T-helper 1 cell treated with Interleukin-12 subunit alpha and Interleukin-12 subunit beta and Interleukin-4 antibody, amounts not matched to agents 30 ng/mL and 1 ng/mL, for 36 hours (primary cell): ENCODE measurements around the gene NAMPT. TPM values are rescaled to one million over a fixed set of nuclear protein-coding genes. Genes with fewer than 3 reads are reported as not detected.

Experiments used
- intact Hi-C: fragments of 100-400 bp; cut with micrococcal nuclease; formaldehyde crosslinking; loops from one replicate; pipeline ENCODE4 v1.15.1; 2024
- total RNA-seq: library from RNA; stranded (reverse); gene quantifications from 2 replicates; pipeline ENCODE4 v1.2.3, GENCODE V29; 2022

The NAMPT gene
- total RNA-seq, 1 donor from 2014 or later = 107 TPM

DNA sequence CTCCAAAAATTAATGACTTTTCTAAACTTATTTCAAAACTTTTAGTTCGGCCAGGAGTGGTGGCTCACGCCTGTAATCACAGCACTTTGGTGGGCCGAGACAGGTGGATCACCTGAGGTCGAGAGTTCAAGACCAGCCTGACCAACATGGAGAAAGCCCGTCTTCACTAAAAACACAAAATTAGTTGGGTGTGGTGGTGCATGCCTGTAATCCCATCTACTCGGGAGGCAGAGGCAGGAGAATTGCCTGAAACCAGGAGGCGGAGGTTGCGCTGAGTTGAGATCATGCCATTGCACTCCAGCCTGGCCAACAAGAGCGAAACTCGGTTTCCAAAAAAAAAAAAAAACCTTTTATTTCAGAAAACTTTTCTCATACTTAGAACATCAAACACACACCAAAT lies 8.3 kb downstream of the NAMPT start:
- intact Hi-C loops = no loop called here

DNA sequence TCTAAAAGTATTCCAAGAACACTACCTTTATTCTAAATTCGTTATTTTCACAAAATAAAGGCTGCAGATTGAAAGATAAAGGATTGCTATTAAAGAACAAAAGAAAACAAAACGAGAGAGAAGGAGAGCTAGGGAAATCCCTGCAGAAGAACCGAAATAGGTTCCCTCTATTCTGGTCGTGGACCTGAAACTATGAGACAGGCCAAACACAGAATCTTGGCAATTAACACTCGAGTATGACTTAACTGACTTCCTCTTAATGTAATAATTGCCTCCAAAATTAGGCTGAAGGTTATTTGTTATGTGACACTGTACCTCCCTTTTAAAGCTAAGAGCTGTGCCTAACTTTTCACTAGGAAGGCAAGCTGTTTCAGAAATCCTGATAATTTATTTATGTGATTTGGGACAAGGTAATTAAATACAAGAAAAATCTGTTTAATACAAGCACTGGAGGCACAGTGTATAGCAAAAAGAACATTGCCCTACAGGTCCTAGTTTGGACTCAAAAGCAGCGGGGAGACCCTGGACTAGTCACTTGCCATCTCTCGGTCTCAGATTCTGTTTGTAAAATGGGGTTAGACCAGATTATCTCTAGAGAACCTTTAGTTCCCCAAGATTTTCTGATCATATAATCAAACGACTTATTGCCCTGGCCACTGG lies 11.6 kb downstream of the NAMPT start:
- intact Hi-C loops = no loop called here

DNA sequence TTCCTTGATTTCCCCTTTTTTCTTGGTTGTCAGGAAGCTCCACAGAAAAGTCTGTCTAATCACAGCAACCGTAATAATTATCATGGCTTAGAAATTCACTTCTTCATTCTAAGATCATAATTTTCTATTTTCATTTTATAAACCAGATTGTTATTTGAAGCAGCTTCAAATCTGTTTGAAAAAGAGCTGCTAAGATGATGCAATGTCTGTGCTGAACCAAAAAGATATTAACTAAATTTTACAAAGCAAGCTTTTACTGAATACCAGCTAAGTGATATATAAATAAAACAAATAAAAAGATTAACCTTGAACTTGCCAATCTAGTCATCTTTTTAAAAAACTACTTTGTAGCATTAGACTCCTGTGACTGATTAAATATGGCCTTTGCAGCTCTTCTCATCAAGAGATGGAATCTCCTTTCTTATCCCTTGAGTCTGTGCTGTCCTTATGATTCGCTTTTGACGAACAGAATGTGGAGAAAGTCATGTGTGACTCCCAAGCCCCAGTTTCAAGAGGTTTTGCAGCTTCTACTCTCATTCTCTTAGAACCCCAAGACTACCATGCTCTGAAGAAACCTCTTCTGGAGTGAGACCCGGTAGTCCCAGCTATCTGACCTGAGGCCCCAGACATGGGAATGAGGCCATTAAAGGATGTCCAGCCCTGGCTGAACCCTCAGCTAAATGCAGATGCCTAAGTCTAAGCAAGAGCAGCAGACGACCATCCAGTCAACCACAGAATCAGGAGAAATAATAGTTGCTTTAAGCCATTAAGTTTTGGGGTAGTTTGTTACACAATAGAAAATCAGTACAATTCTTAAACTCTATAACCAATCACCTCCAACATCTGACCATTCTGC lies 14.4 kb downstream of the NAMPT start:
- intact Hi-C loops = no loop called here

DNA sequence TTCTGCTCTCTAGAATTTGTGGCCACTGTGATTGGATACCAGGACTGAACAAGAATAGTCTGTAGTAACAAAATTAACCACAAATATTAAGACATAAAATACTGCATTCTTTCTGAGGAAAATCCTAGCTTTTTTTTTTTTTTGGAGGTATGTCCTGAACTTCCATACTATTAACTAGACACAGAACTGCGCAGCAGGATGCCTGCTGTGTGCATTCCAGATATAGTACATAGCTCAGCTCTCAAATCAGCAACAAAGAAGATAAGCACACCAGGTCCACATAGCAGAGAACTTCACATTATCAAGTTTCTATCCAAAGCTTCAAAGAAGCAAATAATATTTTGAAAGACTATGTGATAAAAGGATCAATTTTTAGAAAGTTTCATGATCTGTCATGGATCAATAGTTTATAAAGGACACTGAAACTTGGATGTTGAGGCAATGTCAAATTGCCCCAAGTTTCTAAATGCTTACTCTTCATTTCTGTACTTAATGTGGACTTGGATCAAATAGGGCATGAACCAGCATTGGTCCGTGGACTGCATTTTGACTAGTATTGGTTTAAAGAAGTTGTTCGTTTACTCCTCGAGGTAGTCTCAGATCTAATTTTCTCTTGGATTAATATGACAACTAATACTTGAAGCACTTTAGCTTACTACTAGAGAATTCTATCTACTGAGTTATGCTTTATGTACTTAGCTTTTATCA lies 15.4 kb downstream of the NAMPT start:
- intact Hi-C loops = no loop called here

DNA sequence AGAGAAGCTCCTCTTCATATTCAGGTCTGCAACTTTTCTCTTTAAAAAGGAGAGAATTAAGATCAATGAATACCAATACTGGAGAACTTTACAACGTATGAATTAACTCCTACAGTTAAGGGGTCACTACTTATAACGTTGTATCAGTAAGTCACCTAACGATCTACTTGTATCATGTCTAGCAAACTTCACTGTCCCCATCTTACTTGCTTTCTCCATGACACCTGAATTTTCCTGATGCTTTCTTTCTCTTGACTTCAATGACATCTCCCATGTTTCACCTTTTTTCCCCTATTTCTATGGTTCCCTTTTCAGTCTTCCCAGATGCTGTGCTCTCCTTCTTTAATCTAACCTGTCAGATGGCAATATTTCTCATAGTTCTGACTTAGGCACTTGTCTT lies 19.6 kb downstream of the NAMPT start:
- intact Hi-C loops = no loop called here

DNA sequence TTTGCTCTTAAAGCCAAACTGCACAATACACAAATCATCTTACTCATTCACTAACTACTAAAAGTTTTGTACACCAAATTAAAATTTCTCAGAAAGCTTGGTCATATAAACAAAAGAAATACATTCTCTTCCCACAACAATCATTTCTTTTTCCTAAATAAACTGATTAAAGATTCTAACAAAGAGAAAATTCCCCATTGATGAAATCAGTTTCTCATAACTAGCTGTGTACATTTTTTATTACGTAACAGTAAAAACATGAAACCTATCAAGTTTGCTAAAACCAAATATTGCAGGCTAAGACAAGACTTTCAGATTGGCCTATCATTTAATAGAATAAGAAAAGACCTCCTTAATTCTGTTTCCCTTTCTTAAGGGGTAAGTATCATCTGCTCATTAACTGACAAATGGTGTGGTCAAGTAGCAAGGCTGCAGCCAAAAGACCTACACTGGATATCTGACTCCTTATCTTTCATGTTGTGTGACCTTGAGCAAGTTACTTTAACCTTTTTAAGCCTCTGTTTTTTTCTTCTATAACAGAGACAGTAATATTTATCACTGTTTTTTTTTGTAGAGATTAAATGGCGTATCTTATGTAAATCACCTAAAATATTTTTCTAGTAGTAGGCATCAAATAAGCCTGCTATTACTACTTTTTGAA lies 22.4 kb downstream of the NAMPT start:
- intact Hi-C loops = loop anchor here (5.0 kb wide), 1 partner anchor 200 kb away; no protein-coding TSS in a partner anchor

DNA sequence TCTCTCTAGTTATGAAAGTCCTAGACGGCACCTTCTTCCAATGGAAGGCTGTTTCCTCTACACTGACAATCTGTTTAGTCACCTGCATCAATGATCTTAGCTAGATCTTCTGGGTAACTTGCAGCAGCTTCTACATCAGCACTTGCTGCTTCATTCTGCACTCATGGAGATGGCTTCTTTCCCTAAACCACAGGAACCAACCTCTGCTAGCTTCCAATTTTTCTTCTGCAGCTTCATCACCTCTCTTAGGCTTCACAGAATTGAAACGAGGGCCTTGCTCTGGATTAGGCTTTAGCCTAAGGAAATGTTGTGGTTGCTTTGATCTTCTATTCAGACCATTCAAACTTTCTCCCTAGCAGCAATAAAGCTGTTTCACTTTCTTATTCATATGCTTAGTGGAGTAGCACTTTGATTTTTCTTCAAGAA lies 24.6 kb downstream of the NAMPT start:
- intact Hi-C loops = loop anchor here (1.0 to 5.0 kb wide), 4 partner anchors 25 to 202 kb away; no protein-coding TSS in a partner anchor

DNA sequence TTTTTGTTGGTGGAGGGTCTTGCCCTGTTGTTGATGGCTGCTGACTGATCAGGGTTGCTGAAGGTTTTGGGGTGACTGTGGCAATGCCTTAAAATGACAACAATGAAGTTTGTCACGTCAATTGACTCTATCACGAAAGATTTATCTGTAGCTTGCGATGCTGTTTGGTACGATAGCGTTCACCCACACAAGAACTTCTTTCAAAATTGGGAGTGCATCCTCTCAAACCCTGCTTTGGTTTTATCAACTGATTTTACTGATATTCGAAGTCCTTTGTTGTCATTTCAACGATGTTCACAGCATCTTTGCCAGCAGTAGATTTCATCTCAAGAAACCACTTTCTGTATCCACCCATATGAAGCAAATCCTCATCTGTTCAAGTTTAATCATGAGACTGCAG lies 26.0 kb downstream of the NAMPT start:
- intact Hi-C loops = no loop called here

DNA sequence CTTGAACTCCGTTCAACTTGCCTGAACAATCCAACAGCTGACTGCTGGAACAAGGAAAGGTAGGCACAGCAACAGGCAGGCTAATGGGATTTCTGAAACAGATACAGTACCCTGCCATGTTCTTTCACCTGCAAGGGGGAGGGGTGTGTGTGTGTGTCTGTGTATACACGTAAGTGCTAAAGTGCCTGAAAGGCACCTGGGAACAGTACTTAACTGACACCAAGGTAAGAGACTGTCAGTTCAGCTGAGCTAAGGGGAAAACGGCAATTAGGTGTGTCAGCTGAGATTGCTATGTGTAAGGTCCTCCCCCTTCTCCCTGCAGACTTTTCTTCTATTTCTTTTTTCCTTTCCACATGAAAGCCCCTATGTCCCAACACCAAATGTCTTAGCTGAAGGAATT lies 27.0 kb downstream of the NAMPT start:
- intact Hi-C loops = no loop called here

DNA sequence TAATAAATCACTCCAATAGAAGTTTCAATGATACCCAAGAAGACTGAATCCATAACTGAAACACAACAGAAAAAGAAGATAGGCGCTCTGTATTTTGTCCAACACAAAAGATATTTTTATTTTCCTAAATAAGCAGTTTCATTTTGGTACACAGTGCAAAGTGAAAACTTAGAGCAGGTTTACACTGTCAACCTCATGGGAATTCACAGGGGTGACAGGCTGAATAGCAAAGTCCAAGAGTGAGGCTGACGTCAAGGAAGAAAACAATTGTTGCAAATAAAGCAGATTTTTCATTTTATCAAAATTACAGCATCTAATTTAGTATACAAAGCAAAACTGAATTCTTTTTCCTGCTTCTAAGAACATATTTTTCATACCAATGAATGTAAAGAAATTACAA lies 28.6 kb downstream of the NAMPT start:
- intact Hi-C loops = no loop called here

DNA sequence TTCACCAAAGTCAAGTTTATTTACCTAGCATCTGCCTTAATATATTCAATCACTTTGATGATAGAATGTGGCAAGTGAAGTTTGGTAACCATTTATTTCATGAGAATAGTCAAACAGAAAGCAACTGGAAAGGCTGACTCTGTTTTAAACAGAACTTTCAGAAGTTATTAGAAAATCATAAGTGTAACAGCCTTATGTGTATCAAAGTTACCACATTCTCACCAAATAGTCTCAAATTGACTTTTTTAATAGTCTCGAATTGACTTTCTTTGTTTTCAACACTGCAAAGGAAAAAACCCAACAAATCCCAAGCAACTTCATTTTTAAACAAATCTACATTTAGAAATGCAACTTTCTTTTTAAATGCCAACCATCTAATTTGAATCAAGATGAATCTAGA lies 29.5 kb downstream of the NAMPT start:
- intact Hi-C loops = no loop called here

DNA sequence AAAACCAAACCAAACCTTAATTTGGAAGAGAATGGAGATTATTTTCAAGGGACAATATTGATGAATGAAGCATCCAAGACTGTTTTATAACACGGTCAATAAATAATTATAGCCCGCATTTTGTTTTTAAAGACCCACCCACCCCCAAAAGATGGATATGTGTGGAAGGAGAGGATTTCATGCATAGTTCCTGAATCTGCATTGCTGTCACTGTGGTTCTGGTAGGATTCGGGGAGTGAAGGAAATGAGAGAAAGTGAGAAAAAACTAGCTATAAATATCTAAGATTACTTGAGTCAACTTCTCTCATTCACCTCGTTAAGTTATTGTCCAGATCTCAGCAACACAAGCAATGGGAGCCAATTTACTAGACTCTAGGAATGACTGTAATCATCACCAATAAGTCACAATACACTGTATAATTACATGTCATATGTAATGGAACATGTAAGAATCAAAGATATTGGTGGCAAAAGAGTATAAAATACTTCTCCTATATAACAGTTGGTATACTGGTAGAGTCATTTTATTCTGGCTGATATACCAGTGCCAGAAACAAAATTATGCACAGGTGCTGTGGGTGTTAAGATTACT lies 30.2 kb downstream of the NAMPT start:
- intact Hi-C loops = no loop called here

DNA sequence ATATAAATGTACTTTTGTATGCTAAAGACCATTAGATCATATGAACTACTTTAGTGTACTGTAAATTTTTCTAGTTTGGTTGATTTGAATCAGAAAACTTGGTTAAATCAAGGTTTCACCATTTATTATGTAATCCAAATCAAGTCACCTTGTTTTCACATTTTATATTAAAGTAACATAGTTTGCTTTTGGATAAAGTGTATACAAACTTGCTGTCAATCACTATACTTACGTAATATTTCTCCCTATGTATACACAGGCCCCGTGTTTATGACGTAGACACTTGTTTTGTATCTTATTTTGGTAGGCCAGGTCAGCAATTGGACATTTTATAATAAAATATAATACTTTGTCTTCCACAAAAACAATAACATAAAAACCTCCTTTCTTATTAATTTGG lies 32.2 kb downstream of the NAMPT start:
- intact Hi-C loops = no loop called here

DNA sequence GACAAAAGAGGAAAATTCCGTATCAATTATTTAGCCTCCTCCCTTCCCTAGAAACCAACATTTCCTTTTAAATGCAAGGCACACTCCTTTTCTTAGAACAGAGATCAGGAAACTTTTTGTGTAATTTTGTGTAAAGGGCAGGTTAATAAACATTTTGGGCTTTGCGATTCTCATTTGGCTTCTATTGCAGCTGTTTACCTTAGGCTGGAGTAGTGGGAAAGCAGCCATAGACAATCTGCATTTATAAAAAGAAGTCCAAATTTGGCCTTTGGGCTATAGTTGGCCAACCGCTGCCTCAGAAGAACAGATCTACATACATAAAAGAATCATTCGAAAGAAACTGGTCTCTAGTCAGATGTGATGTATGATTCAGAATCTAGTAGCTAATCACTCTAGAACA lies 35.3 kb downstream of the NAMPT start:
- intact Hi-C loops = no loop called here

DNA sequence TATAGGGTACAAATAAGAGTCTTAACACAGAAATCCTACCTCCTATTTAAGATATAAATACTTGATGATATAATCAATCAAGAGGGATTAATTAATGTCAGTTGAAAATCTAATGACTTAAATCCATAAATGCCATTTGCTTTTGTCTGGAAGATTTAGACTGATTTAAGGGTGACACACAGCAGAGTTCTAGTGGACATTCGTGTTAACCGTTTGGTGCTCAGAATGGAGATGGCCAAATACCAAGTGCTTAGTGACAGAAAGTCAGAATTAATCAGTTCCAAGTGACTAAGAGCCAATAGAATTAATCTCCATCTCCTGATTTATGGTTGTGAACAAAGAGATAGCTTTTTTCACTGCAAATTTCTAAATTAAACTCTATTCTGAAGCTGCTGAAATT lies 36.2 kb downstream of the NAMPT start:
- intact Hi-C loops = no loop called here

DNA sequence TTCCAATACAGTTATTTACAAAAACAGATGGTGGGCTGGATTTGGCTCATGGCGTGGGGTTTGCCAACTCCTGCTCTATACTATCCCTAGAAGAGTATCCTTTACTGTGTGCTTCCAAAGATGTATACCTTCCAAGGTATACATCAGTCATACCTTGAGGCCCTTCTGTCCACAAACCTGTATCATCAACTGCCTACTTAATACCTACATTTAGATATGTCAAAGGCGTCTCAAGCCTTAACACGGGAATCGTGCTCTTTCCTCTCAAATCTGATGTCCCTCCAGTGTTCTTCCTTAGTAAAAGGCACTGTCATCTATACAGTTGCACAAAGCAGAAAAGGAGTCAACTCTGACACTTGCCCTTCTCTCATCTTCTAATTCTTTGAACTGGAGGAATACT lies 36.9 kb downstream of the NAMPT start:
- intact Hi-C loops = no loop called here

DNA sequence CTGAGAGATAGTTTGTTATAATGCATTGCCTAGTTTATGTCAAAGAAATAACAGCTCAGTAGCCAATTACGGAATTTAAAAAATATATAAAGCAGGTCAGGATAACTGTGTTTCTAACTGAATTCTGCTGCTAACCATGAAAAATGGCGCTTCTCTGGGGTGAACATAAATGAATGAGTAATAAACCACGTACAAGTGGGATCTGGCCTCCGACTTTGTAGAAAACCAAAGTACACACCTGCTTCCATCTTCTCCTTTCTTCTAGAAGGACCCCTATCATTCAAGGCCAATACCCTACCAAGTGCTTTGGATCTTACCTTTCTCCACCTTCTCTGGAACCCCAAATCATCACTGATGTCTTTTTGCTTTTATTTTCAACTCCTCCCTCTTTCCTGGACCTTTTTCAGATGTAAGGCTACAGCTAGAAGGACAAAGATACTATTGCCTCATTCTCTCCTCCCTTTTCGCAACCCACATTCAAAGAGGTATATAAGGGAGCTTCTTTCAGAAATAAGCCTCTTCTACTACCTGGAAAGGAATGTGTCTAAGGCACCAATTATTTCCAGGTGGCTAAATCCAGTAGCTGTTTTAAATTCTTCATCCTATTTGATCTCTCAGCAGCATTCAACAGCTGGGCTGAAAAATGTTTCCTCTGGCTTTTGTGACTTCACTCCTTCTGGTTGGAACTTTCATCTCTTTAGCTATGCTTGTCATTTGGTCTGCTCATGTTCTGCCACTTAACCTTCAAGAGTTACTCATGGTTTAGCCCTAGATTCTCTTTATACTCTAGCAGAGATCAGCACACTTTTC lies 37.7 kb downstream of the NAMPT start:
- intact Hi-C loops = no loop called here

DNA sequence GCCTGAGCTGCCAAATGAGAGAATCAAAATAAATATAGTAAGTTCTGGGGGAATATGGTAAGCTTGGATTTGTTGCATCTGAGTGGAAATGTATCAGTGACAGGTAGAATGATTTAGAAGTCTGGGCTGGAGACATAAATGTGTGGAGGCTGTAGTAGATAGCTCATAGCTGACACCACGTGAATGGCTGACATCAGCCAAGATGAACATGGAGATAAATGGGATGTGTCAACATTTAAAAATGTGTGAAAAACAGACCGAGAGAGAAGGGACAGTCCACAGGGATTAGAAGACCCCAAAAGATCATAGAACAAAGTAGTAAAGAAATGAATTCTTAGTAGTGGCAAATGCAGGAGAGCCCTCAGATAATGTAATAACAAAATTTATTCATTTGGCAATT lies 40.9 kb downstream of the NAMPT start:
- intact Hi-C loops = no loop called here

DNA sequence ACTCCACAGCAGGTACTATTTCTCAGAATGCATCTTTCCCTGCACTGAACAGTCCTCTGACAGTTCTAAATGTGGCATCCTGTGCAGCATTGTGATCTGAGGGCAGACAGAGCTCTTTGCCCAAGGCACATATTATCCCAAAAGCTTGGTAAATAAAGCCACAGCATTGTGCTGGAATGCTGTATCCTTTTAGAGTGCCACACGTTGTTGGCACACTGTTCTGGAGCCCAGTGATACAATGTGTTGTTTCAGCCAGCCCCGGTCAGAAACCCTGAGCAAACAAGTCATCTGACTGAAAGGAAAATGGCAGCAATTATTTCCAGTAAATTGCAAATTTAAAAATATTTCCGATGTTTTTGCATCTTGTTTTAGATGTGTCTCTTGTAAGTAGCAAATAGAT lies 45.4 kb downstream of the NAMPT start:
- intact Hi-C loops = no loop called here

DNA sequence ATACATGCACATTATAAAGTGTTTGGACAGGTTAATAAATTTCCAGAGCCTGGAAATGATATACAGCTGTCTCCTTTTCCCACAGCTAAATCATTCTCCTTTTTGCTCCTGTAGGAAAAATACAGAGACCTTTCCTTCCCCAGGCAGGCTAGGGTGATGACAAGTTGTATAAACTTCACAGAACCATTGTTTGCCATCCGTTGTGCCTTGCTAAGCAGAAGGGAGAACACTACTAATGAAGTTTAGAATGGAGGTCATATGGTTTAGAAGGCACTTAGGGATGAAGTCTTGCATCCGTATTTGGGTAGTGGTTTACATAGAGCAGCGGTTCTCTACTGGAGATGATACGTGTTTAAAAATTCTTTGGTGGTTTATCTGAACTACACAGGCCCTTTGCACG lies 46.0 kb downstream of the NAMPT start:
- intact Hi-C loops = no loop called here
